HEK293T (cell line): ENCODE results near the gene NXN.
"Not testable (repeated sequence)": the region's sequence is repeated elsewhere in the genome, so short reads cannot be mapped to it uniquely, and the experiment has no call there.

Experiments
- ELF4 ChIP-seq: fragments of 450-650 bp; IDR thresholded peaks from 2 replicates; pipeline ENCODE4 v1.6.1; 2017; ENCODE audit warnings: antibody characterized with exemption
- FOXA1 ChIP-seq: fragments of 450-650 bp; IDR thresholded peaks from 2 replicates; pipeline ENCODE4 v1.6.1; 2016; ENCODE audit warnings: mild to moderate bottlenecking
- HDGF ChIP-seq: fragments of 450-650 bp; IDR thresholded peaks from 2 replicates; pipeline ENCODE4 v1.6.1; 2017; ENCODE audit warnings: antibody characterized with exemption, borderline replicate concordance
- NFRKB ChIP-seq: fragments of 450-650 bp; IDR thresholded peaks from 2 replicates; pipeline ENCODE4 v1.6.1; 2016; ENCODE audit warnings: mild to moderate bottlenecking, moderate library complexity
- SP1 ChIP-seq: fragments of 450-650 bp; IDR thresholded peaks from 2 replicates; pipeline ENCODE4 v1.6.1; 2017
- SUZ12 ChIP-seq: fragments of 450-650 bp; IDR thresholded peaks from 2 replicates; pipeline ENCODE4 v1.6.1; 2016; ENCODE audit warnings: mild to moderate bottlenecking
- TARDBP ChIP-seq: fragments of 450-650 bp; IDR thresholded peaks from 2 replicates; pipeline ENCODE4 v1.6.1; 2016

DNA sequence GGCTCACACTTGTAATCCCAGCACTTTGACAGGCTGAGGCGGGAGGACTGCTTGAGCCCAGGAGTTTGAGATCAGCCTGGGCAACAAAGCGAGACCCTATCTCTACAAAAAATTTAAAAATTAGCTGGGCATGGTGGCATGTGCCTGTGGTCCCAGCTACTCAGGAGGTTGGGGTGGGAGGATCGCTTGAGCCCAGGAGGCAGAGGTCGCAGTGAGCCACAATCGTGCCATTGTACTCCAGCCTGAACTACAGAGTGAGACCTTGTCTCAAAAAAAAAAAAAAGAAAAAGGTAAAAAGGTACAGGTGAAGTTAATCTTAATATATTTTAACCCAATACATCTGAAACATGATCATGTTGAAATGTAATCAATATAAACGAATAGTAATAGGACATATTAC lies 73.9 kb downstream of the NXN start:
- TF ChIP-seq NFRKB, ELF4, FOXA1, SUZ12, TARDBP, HDGF, SP1: not testable (repeated sequence)
